Nephron (organoid): ENCODE data around the gene LHFPL2.

Experiments used
- H3K27ac Mint-ChIP-seq, 3 experiments: 2 replicates each; pipeline ENCODE4 v1.8.0; 2020; ENCODE audit warnings: mixed read lengths in 3 of 3, mild to moderate bottlenecking in 2 of 3, moderate library complexity in 1 of 3
- H3K27me3 Mint-ChIP-seq: 2 replicates; pipeline ENCODE4 v1.8.0; 2021; ENCODE audit warnings: low read depth, mild to moderate bottlenecking, moderate library complexity, mixed read lengths
- H3K36me3 Mint-ChIP-seq: 2 replicates; pipeline ENCODE4 v1.8.0; 2020; ENCODE audit warnings: low read depth, mixed read lengths
- H3K4me1 Mint-ChIP-seq: 2 replicates; pipeline ENCODE4 v1.8.0; 2020; ENCODE audit warnings: mixed read lengths
- H3K4me3 Mint-ChIP-seq, 3 experiments: 2 replicates each; pipeline ENCODE4 v1.8.0; 2020; ENCODE audit warnings: mild to moderate bottlenecking in 3 of 3, mixed read lengths in 3 of 3, moderate library complexity in 2 of 3
- H3K9me3 Mint-ChIP-seq: 2 replicates; pipeline ENCODE4 v1.8.0; 2020; ENCODE audit warnings: mixed read lengths
- TF ChIP-seq, protein P1 (sequence below), 3 experiments: fragments of 200-600 bp; sonication (generic); IDR thresholded peaks; one replicate each; pipeline ENCODE4 v1.5.0; 2021; ENCODE audit warnings: antibody characterized with exemption in 3 of 3; ENCODE audit not compliant: unreplicated experiment in 3 of 3

LHFPL2 gene

DNA sequence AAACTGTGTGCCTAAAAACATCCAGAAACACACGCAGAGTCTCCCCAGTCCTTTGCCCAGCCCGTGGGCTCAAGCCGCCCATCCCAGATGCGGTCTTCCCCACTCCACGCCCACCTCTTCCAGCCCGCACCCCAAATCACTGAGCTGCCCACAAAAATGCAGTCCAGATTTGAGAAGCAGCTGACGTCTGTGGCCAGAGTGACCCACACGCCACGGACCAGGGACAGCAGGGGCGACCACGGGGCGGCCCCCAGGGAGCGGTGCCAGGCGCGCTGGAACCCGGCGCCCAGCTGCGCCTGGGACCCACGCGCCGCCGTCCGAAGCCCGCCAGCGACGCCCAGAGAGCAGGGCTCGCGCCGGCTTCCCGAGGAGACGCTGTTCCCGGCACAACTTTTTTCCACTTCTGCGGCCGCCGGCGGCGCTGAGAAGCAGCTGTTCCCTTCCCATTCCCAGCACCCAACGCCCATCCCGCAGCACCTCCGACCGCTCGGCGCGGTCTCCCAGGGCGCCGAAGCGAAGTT lies 674 bp downstream of the LHFPL2 start:
- Mint-ChIP-seq H3K27me3 (peaks cover 5% of the 10 kb centered on the region), H3K27ac (peak overlapping the region; percentile 93 to 96 (median 94)), H3K4me1 (peaks cover 41% of the 10 kb centered on the region), H3K9me3 (no peaks in the 10 kb centered on the region), H3K4me3 (peak overlapping the region; percentile 90 to 96 (median 93)), H3K36me3 (peaks cover 13% of the 10 kb centered on the region)
- TF ChIP-seq, protein P1, sequence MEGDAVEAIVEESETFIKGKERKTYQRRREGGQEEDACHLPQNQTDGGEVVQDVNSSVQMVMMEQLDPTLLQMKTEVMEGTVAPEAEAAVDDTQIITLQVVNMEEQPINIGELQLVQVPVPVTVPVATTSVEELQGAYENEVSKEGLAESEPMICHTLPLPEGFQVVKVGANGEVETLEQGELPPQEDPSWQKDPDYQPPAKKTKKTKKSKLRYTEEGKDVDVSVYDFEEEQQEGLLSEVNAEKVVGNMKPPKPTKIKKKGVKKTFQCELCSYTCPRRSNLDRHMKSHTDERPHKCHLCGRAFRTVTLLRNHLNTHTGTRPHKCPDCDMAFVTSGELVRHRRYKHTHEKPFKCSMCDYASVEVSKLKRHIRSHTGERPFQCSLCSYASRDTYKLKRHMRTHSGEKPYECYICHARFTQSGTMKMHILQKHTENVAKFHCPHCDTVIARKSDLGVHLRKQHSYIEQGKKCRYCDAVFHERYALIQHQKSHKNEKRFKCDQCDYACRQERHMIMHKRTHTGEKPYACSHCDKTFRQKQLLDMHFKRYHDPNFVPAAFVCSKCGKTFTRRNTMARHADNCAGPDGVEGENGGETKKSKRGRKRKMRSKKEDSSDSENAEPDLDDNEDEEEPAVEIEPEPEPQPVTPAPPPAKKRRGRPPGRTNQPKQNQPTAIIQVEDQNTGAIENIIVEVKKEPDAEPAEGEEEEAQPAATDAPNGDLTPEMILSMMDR (IDR thresholded peaks at IDR 0.05; ENCODE audit: unreplicated experiment in 3 of 3): no peak

DNA sequence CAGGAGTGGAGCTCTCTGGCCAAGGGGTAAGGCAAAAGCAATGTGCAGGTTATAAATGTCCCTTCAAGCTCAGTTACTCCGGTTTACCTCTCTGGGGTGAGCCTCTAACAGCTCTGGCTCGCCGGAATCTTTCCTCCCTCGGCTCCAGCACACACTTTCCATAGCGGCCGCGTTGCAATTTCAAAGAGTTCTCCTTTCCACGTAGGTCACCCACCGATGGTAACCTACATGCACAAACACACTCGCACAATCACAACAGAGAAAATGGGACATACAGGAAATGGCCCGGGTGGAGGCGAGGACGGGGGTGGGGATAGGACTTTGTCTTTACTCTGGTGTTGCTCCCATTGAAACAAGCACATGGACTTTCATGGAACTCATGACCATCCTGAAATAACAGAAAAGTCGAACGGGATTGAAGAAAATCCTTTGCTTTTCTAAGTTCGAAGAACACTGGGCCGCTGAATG lies 1.2 kb downstream of the LHFPL2 start:
- Mint-ChIP-seq H3K27me3 (peaks cover 5% of the 10 kb centered on the region), H3K4me3 (peak overlapping the region; percentile 90 to 96 (median 93))

DNA sequence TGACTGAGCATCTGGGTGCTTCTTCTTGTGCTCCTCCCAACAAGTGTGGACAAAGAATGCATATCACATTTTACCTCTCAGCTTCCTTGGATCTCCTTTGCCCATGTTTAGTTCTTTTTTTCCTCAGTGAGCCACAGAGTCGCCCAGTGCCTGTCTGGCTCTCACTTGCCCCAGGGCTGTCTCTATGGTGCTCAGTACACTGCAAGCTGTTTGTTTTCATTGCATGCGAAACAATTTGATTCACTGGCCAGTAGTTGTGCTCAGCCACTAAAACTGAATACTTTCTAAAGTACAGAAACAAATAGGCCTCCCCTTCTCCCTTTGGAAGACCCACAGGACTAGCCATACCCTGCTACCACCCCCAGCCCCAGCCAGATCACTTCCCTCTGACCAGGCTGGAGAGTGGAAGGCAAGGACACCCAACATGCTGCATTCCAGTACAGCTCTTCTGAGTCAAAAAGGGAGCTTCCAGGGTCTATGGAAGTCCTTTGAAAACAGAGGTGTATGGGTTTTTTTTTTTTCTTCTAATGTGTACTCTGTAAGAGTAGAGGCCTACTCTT lies 3.8 kb downstream of the LHFPL2 start:
- no peaks in the 10 kb centered on the region for H3K9me3 Mint-ChIP-seq
- peaks cover 65% of the 10 kb centered on the region for H3K4me1 Mint-ChIP-seq
- peaks cover 16% of the 10 kb centered on the region for H3K36me3 Mint-ChIP-seq
- peak overlapping the region; percentile 51 to 72 (median 53) for H3K4me3 Mint-ChIP-seq
- TF ChIP-seq, protein P1 (IDR thresholded peaks at IDR 0.05; ENCODE audit: unreplicated experiment in 3 of 3): no peak
- H3K27ac Mint-ChIP-seq: peak overlapping the region; percentile 1 to 43 (median 6)
- H3K27me3 Mint-ChIP-seq: peaks cover 5% of the 10 kb centered on the region

More for the DNA sequence above, 1.2 kb downstream of the LHFPL2 start:
- Mint-ChIP-seq H3K4me1 (peaks cover 46% of the 10 kb centered on the region), H3K9me3 (no peaks in the 10 kb centered on the region), H3K27ac (peak overlapping the region; percentile 93 to 96 (median 94)), H3K36me3 (peaks cover 16% of the 10 kb centered on the region)
- TF ChIP-seq, protein P1 (IDR thresholded peaks at IDR 0.05; ENCODE audit: unreplicated experiment in 3 of 3): no peak

DNA sequence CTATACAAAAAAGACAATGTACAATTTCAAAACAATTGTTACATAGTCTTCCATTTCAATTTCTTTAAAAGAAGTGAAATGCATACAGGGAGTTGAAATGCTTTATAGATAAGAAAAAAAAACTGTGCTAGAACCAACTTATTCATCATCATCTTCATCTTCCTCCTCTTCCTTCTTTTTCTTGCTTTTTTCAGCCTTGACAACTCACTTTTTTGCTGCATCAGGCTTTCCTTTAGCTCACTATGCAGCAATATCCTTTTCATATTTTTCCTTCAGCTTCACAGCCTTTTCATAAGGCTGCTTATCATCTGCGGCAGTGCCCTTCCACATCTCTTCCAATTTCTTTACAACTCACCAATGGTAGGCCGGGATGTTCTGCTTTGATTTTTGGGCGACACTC lies 4.4 kb downstream of the LHFPL2 start:
- Mint-ChIP-seq H3K27ac (peak overlapping the region in 1 of 3 experiments; percentile 6), H3K9me3 (no peaks in the 10 kb centered on the region), H3K27me3 (peaks cover 5% of the 10 kb centered on the region), H3K4me1 (peaks cover 67% of the 10 kb centered on the region), H3K36me3 (peaks cover 16% of the 10 kb centered on the region), H3K4me3 (peak overlapping the region in 1 of 3 experiments; percentile 5)
- TF ChIP-seq, protein P1 (IDR thresholded peaks at IDR 0.05; ENCODE audit: unreplicated experiment in 3 of 3): no peak

DNA sequence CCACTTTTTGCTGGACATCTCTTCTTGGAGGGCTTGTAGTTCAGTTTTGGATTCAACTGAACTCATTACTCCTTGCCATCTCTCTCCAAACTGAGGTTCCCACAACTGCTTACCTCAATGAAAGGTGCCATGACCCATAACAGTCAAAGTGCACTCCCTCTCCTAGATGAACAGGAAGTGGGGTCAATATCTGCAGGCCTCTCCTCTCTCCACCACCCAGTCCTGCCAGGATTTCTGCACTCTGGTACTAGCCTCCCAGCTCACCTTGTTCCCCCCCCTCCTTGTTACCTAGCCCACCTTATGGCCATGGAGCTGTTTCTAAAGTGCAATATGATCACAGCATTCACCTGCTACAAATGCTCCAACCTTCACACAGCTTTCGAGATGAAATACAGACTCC lies 5.9 kb downstream of the LHFPL2 start:
- peaks cover 76% of the 10 kb centered on the region for H3K4me1 Mint-ChIP-seq
- H3K36me3 Mint-ChIP-seq: peaks cover 16% of the 10 kb centered on the region
- H3K27me3 Mint-ChIP-seq: peaks cover 5% of the 10 kb centered on the region
- peak overlapping the region in 2 of 3 experiments; percentile 11 to 76 for H3K27ac Mint-ChIP-seq
- TF ChIP-seq, protein P1 (IDR thresholded peaks at IDR 0.05; ENCODE audit: unreplicated experiment in 3 of 3): no peak
- no peaks in the 10 kb centered on the region for H3K9me3 Mint-ChIP-seq
- peak overlapping the region in 1 of 3 experiments; percentile 0 for H3K4me3 Mint-ChIP-seq
